Activated T-helper 9 cell treated with anti-CD3 and anti-CD28 coated beads, Interleukin-2, amount 50 U/mL, for 16 hours (primary cell): ENCODE results near the gene EP400.

ENCODE experiments used
- DNase-seq: peaks from one replicate; pipeline ENCODE4 v3.0.0-alpha.2; 2020; ENCODE audit warnings: low read depth

EP400 gene

DNA sequence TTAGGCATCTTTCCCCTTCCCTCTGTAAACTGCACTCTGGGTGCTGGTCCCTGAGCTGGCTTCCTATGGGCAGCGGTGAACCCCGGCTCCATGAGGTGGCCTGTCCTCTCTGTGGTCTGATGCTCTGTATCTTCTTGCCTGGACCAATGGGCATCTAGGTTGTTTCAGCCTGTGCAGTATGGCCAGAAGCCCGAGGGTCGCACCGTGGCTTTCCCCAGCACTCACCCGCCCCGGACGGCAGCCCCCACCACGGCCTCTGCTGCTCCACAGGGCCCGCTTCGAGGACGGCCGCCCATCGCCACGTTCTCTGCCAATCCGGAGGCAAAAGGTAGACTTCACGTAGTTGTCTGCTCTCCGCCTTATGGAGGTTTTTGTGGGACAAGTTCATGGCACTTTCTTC lies 70.1 kb downstream of the EP400 start:
- DNase-seq: no peak

DNA sequence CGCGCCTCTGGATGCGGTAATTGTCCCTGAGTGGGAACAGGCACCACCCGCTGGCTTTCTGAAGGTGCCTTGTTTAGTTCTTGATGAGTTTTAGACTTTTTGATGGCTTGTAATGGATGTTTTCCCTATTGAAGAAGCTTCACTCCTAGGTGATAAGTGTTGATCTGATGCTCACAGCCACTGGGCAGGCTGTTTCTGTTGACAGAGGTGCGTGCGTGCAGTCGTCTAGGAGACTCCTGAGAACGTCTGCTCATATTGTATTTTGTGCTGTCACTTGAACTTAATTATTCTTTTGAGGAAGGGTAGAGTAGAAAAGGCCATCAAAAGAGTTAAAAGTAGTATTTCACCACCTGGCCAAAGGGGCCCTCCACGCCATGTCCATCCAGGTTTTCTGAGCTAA lies 70.5 kb downstream of the EP400 start:
- no peak for DNase-seq

DNA sequence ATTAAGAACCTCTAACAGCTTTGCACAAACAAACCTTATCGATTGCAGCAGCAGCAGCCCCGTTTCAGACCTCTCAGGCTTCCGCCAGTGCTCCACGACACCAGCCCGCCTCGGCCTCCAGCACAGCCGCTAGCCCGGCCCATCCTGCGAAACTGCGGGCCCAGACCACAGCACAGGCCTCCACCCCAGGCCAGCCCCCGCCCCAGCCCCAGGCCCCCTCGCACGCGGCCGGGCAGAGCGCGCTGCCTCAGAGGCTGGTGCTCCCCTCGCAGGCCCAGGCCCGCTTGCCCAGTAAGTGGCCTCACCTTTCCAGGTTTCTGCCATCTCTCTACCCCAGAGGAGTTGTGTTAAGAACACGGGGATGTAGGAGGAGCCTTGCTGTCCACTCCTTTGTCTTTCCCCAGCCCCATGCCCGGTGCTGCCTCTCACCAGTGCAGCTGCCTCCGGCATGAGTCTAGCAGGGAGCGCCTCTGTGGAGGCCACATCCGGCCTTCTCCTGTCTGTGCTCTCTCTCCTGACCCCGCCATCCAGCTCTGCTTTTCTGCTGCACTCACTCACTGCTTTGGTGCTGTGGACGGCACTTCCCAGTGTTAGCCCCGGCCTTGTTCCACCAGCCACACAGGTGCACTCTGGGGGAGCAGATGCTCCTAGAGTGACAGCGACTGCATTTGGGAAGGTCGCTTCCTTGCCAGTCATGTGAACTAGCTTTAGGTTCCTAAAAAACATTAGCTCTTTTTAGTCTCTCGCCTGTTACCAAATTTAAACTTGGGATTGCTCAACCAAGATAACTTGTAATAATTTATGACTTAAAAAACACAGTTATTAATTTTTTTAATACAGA lies 71.5 kb downstream of the EP400 start:
- no peak for DNase-seq

DNA sequence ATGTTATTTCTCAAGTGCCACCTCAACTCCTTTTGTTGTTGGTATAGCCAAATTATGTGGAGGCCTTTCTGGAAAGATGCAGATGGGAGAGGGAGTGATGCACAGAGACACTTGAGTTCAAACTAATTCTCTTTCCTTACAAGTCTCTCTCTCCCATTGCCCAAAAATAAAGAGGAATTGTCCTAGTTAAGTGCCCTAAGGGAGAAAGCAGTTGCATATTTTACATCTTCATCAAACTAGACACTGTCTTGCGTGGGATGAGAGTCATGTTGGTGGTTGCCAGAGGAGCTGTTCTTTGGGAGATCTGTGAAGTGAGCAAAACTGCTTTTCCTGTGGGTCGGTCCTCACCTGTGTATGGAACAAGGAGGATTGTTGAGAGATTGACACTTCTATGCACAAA lies 72.2 kb downstream of the EP400 start:
- no peak for DNase-seq

DNA sequence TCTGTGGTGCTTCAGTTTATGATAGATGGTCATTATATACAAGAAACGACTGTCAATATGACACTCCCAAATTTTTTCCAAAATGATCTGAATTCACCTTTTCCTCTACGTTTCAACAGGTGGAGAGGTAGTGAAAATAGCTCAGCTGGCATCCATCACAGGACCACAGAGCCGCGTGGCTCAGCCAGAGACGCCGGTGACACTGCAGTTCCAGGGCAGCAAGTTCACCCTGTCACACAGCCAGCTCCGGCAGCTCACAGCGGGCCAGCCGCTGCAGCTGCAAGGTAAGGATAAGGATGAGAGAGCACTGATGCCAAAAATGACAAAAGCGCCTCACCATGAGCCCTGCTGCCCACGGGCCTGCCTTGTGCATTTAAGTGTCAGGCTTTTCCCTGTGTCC lies 73.9 kb downstream of the EP400 start:
- no peak for DNase-seq

DNA sequence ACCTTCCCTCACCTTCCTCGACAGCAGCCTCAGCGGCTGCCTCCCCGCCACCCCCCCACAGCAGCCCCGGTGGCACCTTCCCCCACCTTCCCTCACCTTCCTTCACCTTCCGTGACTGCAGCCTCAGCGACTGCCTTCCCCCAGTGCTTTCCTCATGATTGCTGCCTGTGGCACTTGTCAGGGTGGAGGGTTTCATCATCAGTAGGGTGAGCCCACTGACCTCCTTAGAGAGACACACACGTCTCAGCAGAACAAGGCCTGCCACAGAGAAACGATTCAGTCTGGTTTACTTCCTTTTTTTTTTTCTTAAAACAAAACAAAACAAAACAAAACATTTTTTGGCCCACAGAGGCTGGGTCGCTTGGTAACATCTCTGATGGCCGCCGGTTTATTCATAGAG lies 75.0 kb downstream of the EP400 start:
- DNase-seq: no peak

DNA sequence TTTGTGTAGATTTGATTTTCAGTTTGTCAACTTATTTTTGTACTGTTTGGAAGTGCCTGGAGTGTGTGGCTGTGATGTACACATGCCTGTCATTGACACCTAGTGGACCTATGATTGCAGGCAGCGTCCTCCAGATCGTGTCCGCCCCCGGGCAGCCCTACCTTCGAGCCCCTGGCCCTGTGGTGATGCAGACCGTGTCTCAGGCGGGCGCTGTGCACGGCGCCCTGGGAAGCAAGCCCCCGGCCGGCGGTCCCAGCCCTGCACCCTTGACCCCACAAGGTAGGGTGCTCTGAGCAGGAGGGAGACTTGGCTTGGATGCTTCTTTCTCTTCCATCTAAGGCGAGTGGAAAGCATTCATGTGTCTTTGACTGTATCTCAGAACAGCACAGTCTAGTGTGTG lies 75.8 kb downstream of the EP400 start:
- DNase-seq: no peak

DNA sequence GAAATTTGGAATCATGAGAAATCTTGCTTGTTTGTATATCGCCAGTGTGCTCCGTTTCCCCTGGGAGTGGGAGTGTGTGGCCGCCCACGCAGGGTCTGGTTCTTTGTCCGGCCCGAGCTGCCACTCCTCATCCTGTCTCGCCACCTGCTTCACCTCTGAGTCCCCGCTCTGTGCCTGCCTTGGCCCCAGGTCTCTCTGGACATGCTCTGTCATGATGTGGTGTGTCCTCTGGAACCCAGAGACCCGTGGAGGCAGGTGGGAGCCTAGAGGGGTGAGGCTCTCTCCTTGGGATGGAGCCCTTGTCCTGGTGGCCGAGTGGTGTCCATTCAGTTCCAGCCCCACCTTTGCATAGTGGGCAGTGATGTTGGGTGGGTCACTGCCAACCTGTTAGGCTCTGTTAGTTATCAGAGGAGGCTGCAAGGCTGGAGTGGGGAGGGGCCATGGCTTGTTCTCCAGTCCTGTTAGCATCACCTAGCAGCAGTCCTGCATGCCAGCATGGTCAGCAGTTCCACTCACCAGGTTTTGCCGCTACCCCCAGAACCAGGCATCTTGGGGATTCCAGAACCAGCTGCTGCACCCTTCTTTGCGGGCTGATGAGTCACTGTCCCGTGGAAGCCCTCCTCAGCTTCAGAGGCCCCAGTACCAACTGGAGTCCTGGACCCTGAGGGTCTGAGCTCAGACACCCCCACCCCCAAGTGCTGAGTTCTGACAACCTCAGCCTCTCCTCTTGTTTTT lies 76.5 kb downstream of the EP400 start:
- no peak for DNase-seq

DNA sequence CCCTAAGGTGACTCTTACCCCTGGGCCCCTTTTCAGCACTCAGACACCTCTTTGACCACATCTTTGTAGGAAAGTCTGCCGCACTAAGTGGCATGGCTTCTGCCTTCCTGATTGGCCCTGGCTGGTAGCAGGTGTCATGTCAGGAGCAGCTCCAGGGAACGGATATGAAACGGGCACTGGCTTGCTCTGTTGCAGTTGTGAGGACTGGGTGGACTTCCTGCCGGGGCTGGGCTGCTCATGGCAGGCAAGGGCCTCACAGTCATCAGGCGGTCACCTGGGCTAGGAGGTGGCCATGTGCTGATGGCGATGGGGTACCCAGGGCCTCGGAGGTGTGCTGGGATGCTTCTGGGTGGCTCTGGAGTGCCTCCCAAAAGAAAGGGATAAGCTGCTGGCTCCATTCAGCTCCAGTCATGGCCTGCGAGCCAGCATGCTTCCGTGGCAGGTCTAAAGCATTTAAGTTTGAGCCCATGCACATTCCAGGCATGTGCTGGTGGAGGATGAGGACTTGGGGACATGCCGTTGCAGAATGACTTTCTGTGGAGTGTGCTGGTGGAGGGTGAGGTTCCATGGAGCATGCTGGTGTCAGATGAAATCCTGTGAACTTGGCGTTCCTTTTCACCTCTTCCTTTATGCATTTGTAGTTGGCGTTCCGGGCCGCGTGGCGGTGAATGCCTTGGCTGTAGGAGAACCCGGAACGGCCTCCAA lies 77.2 kb downstream of the EP400 start:
- no peak for DNase-seq

DNA sequence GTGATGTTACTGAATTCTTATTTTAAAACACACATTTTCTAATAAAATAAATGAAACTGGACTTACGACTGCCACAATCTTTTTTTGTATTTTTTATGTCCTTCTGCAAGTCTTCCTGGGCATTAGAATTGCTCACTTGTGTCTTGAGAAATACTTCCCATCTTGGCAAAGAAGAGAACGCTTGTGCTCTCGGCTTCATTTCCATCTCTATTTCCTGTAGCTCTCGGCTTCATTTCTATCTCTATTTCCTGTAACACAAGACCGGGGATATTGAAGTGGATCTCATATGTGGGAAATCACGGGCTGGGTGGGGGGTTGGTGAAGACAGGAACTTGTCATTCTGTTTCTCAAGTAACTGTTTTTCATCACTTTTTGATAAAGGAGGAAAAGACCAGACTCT lies 77.9 kb downstream of the EP400 start:
- DNase-seq: no peak

DNA sequence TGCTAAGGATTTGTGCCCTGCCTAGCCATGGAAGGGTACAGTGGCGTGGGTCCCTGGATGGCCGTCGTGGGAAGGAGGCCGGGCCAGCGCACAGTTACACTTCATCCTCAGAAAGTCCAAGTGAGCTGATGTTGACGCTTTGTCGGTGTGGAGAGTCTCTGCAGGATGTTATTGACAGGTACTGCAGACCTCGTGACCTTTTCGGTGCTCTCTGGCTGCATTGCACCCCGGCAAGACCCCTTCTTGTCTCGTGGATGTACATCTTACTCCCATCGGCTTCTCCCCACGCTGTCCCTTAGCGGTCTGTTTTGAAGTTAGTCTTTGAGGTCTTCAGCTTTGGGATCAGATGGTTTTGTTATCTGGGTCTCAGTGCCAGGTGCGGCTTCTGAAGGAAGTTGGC lies 78.4 kb downstream of the EP400 start:
- DNase-seq: no peak

DNA sequence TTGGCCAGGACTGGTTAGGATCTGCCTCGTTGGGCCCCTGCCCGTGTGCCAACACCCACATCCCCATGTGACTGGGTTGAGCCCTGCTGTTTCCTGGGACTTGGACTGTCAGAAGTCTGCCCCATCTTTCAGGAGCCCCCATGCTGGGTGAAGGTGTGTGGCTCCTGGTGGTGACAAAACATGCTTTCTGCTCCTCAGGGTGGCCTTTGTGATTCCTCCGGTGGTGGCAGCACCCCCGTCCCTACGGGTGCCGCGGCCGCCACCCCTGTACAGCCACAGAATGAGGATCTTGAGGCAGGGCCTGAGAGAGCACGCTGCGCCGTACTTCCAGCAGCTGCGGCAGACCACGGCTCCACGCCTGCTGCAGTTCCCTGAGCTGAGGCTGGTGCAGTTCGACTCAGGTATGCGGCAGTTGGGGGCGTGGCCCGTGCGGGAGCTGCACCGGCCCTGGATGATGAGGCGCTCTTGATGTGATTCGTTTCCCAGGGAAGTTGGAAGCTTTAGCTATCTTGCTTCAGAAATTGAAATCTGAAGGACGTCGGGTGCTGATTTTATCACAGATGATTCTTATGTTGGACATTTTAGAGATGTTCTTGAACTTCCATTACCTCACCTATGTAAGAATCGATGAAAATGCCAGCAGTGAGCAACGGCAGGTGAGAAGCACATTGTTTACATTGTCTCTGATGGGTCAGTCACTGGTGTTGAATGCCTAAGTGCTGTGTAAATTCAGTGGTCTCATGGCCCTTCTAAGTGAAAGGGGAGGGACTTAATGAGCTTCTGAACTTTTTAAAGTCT lies 80.0 kb downstream of the EP400 start:
- no peak for DNase-seq

DNA sequence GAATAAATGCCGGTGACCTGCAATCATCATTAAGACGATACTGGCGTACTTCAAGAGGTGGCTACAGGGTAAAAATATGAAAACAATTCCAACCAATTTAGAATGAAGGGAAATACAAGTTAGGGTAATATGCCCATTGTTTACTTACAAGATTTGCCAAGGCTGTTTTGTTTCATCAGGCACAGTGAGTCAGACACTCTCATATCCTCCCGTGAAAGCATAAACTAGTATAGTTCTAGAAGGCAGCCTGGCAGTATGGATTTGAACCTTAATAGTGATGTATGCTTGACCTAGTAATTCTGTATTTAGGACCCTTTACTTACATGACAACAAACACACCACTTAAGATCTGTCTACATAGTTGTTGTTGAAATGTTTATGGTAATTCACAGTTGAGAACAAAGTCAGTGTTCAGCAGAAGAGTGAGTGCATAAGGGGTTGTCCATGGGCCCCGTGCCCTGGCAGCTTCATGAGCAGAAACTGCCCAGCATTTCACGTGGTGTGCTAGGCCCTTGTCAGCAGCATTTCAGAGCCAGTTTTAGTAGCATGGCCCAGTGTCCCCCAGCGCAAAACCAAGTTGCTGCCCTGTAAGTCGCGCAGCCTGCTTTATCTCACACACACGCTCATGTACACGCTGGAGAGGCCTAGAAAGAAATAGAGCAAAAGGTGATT lies 80.8 kb downstream of the EP400 start:
- no peak for DNase-seq

DNA sequence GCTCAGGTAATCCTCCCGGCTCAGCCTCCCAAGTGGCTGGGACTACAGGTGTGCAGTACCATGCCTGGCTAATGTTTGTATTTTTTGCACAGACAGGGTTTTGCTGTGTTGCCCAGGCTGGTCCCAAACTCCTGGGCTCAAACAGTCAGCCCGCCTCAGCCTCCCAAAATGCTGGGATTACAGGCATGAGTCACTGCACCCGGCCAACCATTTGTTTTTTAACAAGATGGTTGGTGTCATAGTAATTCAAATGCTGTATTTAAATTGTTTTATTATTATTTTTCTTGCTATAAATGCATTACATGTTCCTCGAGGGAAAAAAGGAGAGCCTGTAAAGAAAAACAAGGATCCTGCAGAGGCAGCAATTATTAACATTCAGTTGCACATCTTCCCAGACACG lies 83.9 kb downstream of the EP400 start:
- no peak for DNase-seq

DNA sequence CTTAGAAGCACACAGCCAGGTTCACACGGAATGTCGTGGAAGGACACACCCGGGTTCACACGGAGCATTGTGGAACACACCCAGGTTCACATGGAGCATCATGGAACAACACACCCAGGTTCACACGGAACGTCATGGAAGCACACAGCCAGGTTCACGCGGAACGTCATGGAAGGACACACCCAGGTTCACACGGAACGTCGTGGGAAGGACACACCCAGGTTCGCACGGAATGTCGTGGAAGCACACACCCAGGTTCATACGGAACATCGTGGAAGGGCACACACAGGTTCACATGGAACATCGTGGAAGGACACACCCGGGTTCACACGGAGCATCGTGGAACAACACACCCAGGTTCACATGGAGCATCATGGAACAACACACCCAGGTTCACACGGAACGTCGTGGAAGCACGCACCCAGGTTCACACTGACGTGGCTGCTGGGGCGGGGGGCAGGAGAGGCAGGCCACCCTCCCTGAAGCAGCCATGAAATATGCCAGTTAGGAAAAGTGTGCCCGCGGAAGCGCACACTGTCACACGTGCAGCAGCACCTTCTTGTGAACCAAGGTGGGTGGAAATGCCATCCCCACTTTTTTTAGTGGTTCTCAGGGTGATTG lies 86.4 kb downstream of the EP400 start:
- no peak for DNase-seq

DNA sequence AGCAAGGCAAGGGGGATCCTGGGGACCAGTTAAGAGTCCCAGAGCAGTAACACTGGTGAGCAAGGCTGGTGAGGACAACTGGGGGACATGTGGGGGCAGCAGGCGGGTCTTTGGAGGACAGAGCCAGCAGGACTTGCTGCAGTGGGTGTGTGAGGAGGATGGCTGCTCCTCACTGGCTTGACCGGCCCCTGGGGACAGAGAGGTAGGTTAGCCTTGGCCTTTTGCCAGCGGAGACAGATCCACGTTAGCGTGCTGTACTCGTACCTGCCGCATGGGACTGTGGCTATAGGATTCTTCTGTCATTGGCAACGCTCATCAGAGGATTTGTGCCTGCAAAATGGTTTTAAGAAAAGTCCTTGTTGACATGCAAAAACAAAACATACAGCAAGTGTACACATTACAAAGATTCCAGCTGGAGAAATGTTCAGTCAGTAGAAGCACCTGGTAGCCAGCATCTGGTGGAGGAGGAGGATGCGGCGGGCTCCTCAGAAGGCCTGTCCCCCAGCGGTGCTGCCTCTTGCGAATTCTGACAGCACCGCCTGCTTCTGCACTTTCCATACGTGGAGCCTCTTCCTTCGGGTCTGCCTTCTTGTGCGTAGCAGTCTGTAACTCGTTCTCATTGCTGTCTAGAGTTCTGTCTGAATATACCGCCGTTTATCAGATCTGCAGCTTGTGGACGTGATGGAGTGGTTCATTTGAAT lies 91.3 kb downstream of the EP400 start:
- DNase-seq: no peak

DNA sequence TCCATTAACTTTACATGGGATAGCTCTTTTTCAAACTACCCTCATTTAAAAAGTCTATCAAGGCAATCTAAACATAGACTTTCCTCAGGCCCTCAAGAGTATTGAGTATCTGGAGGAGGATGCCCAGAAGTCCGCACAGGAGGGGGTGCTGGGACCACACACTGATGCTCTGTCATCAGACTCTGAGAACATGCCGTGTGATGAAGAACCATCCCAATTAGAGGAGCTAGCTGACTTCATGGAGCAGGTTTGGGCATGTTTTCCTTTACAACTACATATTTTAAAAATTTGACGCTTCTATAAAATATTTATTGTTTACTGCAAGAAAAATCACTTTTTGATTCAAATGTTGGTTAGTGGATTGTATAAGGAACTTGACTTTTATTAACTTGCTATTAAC lies 93.5 kb downstream of the EP400 start:
- DNase-seq: no peak

DNA sequence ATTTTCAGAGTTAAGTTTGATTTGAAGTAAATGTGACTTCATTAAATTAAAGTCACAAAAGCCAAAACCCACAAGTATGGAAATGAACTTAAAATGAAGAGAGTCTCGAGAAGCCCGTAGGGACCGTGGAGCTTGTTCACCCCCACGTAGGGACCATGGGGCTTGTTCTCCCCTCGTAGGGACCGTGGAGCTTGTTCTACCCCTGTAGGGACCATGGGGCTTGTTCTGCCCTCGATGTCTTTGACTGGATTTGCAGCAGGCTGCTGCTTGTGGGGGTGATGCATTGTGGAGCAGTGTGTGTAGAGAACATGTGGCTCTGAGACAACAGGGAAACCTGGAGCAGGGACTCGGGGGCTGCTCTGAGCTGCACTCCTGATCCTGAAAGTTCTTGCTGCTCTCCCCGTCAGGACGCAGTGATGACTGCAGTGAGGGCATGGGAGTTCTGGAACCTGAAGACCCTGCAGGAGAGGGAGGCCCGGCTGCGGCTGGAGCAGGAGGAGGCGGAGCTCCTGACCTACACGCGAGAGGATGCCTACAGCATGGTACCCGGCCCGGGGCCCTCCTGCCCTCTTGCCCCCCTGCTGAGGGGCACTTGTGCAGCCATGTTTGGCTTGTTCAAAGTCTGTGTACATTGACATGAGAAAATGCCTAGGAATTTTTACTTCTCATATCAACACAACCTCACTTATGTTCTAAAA lies 94.2 kb downstream of the EP400 start:
- no peak for DNase-seq

DNA sequence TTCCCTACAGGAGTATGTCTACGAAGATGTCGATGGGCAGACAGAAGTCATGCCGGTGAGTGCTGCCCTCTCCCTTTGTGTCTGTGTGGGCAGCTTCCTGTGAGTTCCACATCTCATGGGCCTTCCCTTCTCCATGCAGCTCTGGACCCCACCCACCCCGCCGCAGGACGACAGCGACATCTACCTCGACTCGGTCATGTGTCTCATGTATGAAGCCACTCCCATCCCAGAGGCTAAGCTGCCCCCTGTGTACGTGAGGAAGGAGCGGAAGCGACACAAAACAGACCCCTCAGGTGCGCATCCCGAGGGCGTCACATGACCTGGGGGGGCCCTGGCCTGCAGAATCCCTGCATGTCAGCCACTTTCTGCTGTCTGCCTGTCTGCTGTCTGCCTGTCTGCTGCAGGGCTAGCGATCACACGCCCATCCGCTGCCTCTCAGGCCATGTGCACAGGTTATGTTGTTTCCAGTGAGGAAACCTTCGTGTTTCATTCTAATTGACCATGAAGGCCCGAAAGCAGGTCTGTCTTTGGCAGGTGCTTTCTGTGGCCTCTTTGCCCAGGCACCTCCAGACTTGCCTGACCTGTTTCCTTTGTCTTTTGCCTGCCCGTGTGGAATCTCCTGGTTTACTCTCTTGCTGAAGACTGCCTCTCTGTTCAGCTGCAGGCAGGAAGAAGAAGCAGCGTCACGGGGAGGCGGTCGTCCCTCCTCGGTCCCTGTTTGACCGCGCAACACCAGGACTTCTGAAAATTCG lies 95.1 kb downstream of the EP400 start:
- no peak for DNase-seq
